ENCODE measurements around the gene PHACTR4. TPM values are rescaled to one million over a fixed set of nuclear protein-coding genes. Genes with fewer than 3 reads are reported as not detected.
"Not testable (repeated sequence)": the region's sequence is repeated elsewhere in the genome, so short reads cannot be mapped to it uniquely, and the experiment has no call there.

The PHACTR4 gene
- total and polyA plus RNA-seq, 2 experiments from 2014 or later, result 14.8 to 27.1 TPM

DNA sequence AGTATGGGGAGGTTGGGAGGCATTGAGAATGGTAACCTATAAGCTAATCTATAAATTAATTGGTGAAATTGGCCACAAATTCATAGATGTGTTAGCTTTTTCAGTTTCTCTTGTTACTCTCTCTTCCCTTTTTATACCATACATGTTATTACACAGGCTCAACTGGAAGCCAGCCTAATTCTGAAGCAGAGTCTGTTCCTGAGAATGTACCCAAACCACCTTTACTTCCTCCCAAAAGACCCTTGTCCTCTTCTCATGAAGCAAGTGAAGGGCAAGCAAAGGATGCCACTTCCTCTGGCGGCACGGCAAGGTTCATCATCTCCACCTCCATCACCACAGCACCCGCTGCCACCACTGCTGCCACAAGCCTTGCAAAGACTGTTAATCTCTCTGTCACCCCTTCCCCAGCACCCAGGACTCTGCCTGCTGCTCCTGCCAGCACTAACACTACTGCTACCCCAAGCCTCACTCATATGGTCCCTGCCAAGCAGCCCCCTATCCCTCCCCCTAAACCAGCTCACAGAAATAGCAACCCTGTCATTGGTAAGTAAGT is 96.8 kb downstream of the PHACTR4 start:
- Histone ChIP-seq H3K27ac (no peak overlapping the region), H3K27me3 (no peaks in the 10 kb centered on the region), H3K9me3 (ENCODE audit: low read depth) (no peaks in the 10 kb centered on the region), H3K4me3 (no peak overlapping the region), H3K4me1 (ENCODE audit: low read depth) (no peaks in the 10 kb centered on the region), H3K36me3 (peaks cover 12% of the 10 kb centered on the region)
- no peak for DNase-seq (ENCODE audit: low read depth in 1 of 2, low spot score in 1 of 2)
- TF ChIP-seq, protein P1, sequence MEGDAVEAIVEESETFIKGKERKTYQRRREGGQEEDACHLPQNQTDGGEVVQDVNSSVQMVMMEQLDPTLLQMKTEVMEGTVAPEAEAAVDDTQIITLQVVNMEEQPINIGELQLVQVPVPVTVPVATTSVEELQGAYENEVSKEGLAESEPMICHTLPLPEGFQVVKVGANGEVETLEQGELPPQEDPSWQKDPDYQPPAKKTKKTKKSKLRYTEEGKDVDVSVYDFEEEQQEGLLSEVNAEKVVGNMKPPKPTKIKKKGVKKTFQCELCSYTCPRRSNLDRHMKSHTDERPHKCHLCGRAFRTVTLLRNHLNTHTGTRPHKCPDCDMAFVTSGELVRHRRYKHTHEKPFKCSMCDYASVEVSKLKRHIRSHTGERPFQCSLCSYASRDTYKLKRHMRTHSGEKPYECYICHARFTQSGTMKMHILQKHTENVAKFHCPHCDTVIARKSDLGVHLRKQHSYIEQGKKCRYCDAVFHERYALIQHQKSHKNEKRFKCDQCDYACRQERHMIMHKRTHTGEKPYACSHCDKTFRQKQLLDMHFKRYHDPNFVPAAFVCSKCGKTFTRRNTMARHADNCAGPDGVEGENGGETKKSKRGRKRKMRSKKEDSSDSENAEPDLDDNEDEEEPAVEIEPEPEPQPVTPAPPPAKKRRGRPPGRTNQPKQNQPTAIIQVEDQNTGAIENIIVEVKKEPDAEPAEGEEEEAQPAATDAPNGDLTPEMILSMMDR (IDR thresholded peaks at IDR 0.05; ENCODE audit: low read depth, low read length), result no peak

DNA sequence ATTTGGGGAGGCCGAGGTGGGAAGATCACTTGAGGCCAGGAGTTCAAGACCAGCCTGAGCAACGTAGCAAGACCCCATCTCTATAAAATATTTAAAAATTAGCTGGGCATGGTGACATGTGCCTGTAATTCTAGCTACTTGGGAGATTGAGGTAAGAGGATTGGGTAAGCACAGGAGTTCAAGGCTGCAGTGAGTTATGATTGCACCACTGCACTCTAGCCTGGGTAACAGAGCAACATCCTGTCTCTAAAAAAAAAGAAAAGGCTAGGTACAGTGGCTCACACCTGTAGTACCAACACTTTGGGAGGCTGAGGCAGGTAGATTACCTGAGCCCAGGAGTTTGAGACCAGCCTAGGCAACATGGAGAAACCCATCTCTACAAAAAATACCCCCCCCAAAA is 100.6 kb downstream of the PHACTR4 start:
- DNase-seq (ENCODE audit: low read depth in 1 of 2, low spot score in 1 of 2), result no peak
- Histone ChIP-seq H3K27me3 (no peaks in the 10 kb centered on the region), H3K9me3 (ENCODE audit: low read depth) (no peaks in the 10 kb centered on the region), H3K4me3 (no peak overlapping the region), H3K27ac (no peak overlapping the region), H3K4me1 (ENCODE audit: low read depth) (no peaks in the 10 kb centered on the region), H3K36me3 (peaks cover 29% of the 10 kb centered on the region)
- TF ChIP-seq, protein P1 (IDR thresholded peaks at IDR 0.05; ENCODE audit: low read depth, low read length), result no peak

DNA sequence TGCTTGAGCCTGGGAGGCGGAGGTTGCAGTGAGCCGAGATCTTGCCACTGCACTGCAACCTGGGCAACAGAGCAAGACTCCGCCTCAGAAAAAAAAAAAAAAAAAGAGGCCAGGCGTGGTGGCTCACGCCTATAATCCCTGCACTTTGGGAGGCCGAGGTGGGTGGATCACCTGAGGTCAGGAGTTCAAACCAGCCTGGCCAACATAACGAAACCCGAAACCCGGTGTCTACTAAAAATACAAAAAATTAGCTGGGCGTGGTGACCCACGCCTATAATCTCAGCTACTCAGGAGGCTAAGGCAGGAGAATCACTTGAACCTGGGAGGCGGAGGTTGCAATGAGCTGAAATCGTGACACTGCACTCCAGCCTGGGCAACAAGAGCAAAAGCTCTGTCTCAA is 110.0 kb downstream of the PHACTR4 start:
- not testable (repeated sequence) for DNase-seq (ENCODE audit: low read depth in 1 of 2, low spot score in 1 of 2); H3K4me1 ChIP-seq (ENCODE audit: low read depth); H3K9me3 ChIP-seq (ENCODE audit: low read depth); H3K27ac ChIP-seq; H3K4me3 ChIP-seq; H3K27me3 ChIP-seq
- H3K36me3 ChIP-seq, result peaks cover 36% of the 10 kb centered on the region

DNA sequence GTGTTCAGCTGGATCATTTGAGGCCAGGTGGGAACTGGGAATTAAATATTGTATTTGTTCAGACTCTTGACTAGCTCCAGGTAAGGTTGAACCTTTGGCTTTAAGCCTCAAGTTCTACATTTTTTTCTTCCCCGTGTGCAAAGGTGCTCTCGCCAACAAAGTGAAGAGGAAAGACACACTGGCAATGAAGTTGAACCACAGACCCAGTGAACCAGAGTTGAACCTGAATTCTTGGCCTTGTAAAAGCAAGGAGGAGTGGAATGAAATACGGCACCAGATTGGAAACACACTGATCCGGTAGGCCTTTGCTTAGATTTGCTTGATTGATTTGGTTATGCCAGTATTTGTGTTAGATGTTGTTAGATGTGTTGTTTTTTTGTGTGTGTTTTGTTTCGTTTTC is 110.8 kb downstream of the PHACTR4 start:
- H3K36me3 ChIP-seq, result peaks cover 40% of the 10 kb centered on the region

DNA sequence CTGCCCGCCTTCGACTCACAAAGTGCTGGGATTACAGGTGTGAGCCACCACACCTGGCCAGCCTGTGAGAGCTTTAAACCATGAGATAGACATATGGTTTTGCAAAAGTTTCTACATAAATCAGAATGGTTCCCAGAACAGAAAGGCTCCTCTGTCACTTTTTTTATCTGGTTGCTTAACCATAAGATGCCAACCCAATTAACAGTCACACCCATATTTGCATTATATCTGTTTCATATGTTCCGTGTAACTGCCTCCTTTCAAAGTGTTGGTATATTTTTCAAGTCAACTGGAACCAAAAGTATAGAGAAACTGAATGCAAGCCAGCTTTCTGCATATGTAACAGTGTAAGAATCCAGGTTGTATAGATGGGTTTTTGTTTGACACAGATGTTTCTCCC is 112.6 kb downstream of the PHACTR4 start:
- no peak for DNase-seq (ENCODE audit: low read depth in 1 of 2, low spot score in 1 of 2)
- Histone ChIP-seq H3K4me1 (ENCODE audit: low read depth) (no peaks in the 10 kb centered on the region), H3K4me3 (no peak overlapping the region), H3K27ac (no peak overlapping the region), H3K36me3 (peaks cover 37% of the 10 kb centered on the region), H3K9me3 (ENCODE audit: low read depth) (no peaks in the 10 kb centered on the region), H3K27me3 (no peaks in the 10 kb centered on the region)
- TF ChIP-seq, protein P1 (IDR thresholded peaks at IDR 0.05; ENCODE audit: low read depth, low read length), result no peak

More for the DNA sequence above, 110.8 kb downstream of the PHACTR4 start:
- no peak overlapping the region for H3K4me3 ChIP-seq
- TF ChIP-seq, protein P1 (IDR thresholded peaks at IDR 0.05; ENCODE audit: low read depth, low read length), result no peak
- H3K27ac ChIP-seq, result no peak overlapping the region
- H3K9me3 ChIP-seq (ENCODE audit: low read depth), result no peaks in the 10 kb centered on the region
- no peak for DNase-seq (ENCODE audit: low read depth in 1 of 2, low spot score in 1 of 2)
- no peaks in the 10 kb centered on the region for H3K27me3 ChIP-seq
- no peaks in the 10 kb centered on the region for H3K4me1 ChIP-seq (ENCODE audit: low read depth)

DNA sequence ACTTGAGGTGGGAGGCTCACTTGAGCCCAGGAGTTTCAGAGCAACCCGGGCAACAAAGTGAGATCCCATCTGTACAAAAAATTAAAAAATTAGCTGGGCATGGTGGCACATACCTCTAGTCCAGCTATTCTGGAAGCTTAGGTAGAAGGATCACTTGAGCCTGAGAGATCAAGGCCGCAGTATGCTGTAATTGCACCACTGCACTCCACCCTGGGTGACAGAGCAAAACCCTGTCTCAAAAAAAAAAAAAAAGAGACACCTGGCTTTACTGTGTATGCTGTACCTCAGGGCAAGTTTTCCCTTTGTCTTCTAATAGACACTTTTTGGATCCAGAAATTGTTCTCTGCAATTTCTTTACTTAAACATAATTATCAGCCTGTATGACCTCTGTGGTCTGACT is 113.2 kb downstream of the PHACTR4 start:
- Histone ChIP-seq H3K4me3 (no peak overlapping the region), H3K9me3 (ENCODE audit: low read depth) (no peaks in the 10 kb centered on the region), H3K27me3 (no peaks in the 10 kb centered on the region), H3K27ac (no peak overlapping the region), H3K36me3 (peaks cover 37% of the 10 kb centered on the region), H3K4me1 (ENCODE audit: low read depth) (no peaks in the 10 kb centered on the region)
- TF ChIP-seq, protein P1 (IDR thresholded peaks at IDR 0.05; ENCODE audit: low read depth, low read length), result no peak
- DNase-seq (ENCODE audit: low read depth in 1 of 2, low spot score in 1 of 2), result no peak
